Neural cell (in vitro differentiated cells): Measurements from ENCODE around the gene PLCL1. TPM values are rescaled to one million over a fixed set of nuclear protein-coding genes. Genes with fewer than 3 reads are reported as not detected.

ENCODE experiments used
- H2AFZ ChIP-seq: fragments of 200-600, 300-800 bp; sonication (generic), shearing (Covaris generic); 2 replicates; pipeline ENCODE4 v1.6.0; 2014; ENCODE audit warnings: low read depth, mild to moderate bottlenecking, antibody characterized with exemption, low read length, moderate library complexity
- H3F3A ChIP-seq: fragments of 200-600 bp; shearing (Covaris generic); 2 replicates; pipeline ENCODE4 v1.6.1; 2016; ENCODE audit warnings: mild to moderate bottlenecking, moderate library complexity, mixed read lengths, antibody characterized with exemption, low read length; ENCODE audit not compliant: insufficient read depth, poor library complexity, severe bottlenecking
- H3K27ac ChIP-seq: fragments of 200-600, 300-800 bp; sonication (generic), shearing (Covaris generic); 2 replicates; pipeline ENCODE4 v1.5.1; 2014; ENCODE audit warnings: mild to moderate bottlenecking, low read length, moderate library complexity
- H3K27me3 ChIP-seq: fragments of 300-800, 200-600 bp; sonication (generic), shearing (Covaris generic); 2 replicates; pipeline ENCODE4 v1.6.0; 2014; ENCODE audit warnings: mild to moderate bottlenecking, low read depth, low read length, moderate library complexity; ENCODE audit not compliant: insufficient read depth
- H3K36me3 ChIP-seq: fragments of 300-800, 200-600 bp; sonication (generic), shearing (Covaris generic); 2 replicates; pipeline ENCODE4 v1.5.1; 2014; ENCODE audit warnings: mild to moderate bottlenecking, antibody characterized with exemption, low read length, moderate library complexity; ENCODE audit not compliant: insufficient read depth
- H3K4me2 ChIP-seq: fragments of 300-800, 200-600 bp; sonication (generic), shearing (Covaris generic); 2 replicates; pipeline ENCODE4 v1.6.0; 2014; ENCODE audit warnings: mild to moderate bottlenecking, low read length
- H3K4me3 ChIP-seq: fragments of 300-800, 200-600 bp; sonication (generic), shearing (Covaris generic); 2 replicates; pipeline ENCODE4 v1.5.1; 2014; ENCODE audit warnings: mild to moderate bottlenecking, low read length, moderate library complexity
- H3K79me2 ChIP-seq: fragments of 200-600 bp; shearing (Covaris generic); replicated peaks from 2 replicates; pipeline ENCODE4 v1.6.0; 2014; ENCODE audit warnings: mild to moderate bottlenecking, low read length, moderate library complexity; ENCODE audit not compliant: insufficient read depth
- H3K9ac ChIP-seq: fragments of 300-800, 200-600 bp; sonication (generic), shearing (Covaris generic); 2 replicates; pipeline ENCODE4 v1.6.1; 2016; ENCODE audit warnings: mild to moderate bottlenecking, low read length, mixed read lengths
- H3K9me2 ChIP-seq: fragments of 200-600 bp; shearing (Covaris generic); 2 replicates; pipeline ENCODE4 v1.6.1; 2016; ENCODE audit warnings: mild to moderate bottlenecking, low read length, mixed read lengths; ENCODE audit not compliant: insufficient read depth
- H3K9me3 ChIP-seq: fragments of 200-600, 300-800 bp; sonication (generic), shearing (Covaris generic); 2 replicates; pipeline ENCODE4 v1.6.1; 2016; ENCODE audit warnings: mild to moderate bottlenecking, mixed run types, low read length, moderate library complexity, mixed read lengths
- H4K20me1 ChIP-seq: fragments of 200-600 bp; shearing (Covaris generic); 2 replicates; pipeline ENCODE4 v1.6.1; 2016; ENCODE audit warnings: mild to moderate bottlenecking, mixed run types; ENCODE audit not compliant: insufficient read depth
- CTCF ChIP-seq: fragments of 450-650 bp; IDR thresholded peaks from 2 replicates; pipeline ENCODE4 v1.5.1; 2014; ENCODE audit warnings: antibody characterized with exemption, mild to moderate bottlenecking, moderate library complexity; ENCODE audit not compliant: poor library complexity, severe bottlenecking
- EP300 ChIP-seq: fragments of 450-650 bp; conservative IDR thresholded peaks from 2 replicates; pipeline ENCODE4 v1.6.1; 2014; ENCODE audit warnings: antibody characterized with exemption, mild to moderate bottlenecking, moderate library complexity; ENCODE audit not compliant: poor library complexity, severe bottlenecking
- EZH2 ChIP-seq: fragments of 200-600, 300-800 bp; shearing (Covaris generic), sonication (generic); IDR thresholded peaks from 2 replicates; pipeline ENCODE4 v1.6.1; 2014; ENCODE audit warnings: antibody characterized with exemption, low read length, borderline replicate concordance, mild to moderate bottlenecking; ENCODE audit not compliant: insufficient read depth, poor library complexity, severe bottlenecking
- MXI1 ChIP-seq: fragments of 450-650 bp; conservative IDR thresholded peaks from 2 replicates; pipeline ENCODE4 v1.6.1; 2014; ENCODE audit warnings: antibody characterized with exemption, mild to moderate bottlenecking; ENCODE audit not compliant: poor library complexity, severe bottlenecking
- POLR2AphosphoS5 ChIP-seq: IDR thresholded peaks from 2 replicates; pipeline ENCODE4 v1.6.1; 2012
- RAD21 ChIP-seq: fragments of 450-650 bp; conservative IDR thresholded peaks from 2 replicates; pipeline ENCODE4 v1.6.1; 2014; ENCODE audit warnings: antibody characterized with exemption, mild to moderate bottlenecking, moderate library complexity
- REST ChIP-seq: IDR thresholded peaks from 2 replicates; pipeline ENCODE4 v1.6.1; 2012; ENCODE audit warnings: borderline replicate concordance
- SMC3 ChIP-seq: fragments of 450-650 bp; conservative IDR thresholded peaks from 2 replicates; pipeline ENCODE4 v1.6.1; 2014; ENCODE audit warnings: antibody characterized with exemption, mild to moderate bottlenecking, moderate library complexity; ENCODE audit not compliant: poor library complexity
- TAF1 ChIP-seq: IDR thresholded peaks from 2 replicates; pipeline ENCODE4 v1.6.1; 2012; ENCODE audit warnings: low read depth
- polyA plus RNA-seq: library from polyadenylated mRNA; depleted of rRNA; stranded (reverse); fragments of >200 nt; gene quantifications from 2 replicates; pipeline ENCODE4 v1.2.3, GENCODE V29; 2014

The PLCL1 gene
- polyA plus RNA-seq, 1 donor from 2014 or later = 6.8 TPM

GRCh38 chr2:197885587-197885986 lies 81.2 kb downstream of the PLCL1 start:
- no peaks in the 10 kb centered on the region for H3K36me3 ChIP-seq
- H3K4me3 ChIP-seq = no peak overlapping the region
- H3F3A ChIP-seq = no peaks in the 10 kb centered on the region
- H3K4me2 ChIP-seq = no peak overlapping the region
- H3K9ac ChIP-seq = no peak overlapping the region
- no peaks in the 10 kb centered on the region for H3K79me2 ChIP-seq
- H2AFZ ChIP-seq = no peak overlapping the region
- no peaks in the 10 kb centered on the region for H3K9me3 ChIP-seq
- no peak overlapping the region for H3K27ac ChIP-seq
- TF ChIP-seq TAF1 (no peak), EZH2 (no peak), EP300 (no peak), CTCF (no peak), SMC3 (no peak), POLR2AphosphoS5 (no peak), MXI1 (no peak)
- H4K20me1 ChIP-seq = no peaks in the 10 kb centered on the region
- H3K9me2 ChIP-seq = no peaks in the 10 kb centered on the region
- no peaks in the 10 kb centered on the region for H3K27me3 ChIP-seq

DNA sequence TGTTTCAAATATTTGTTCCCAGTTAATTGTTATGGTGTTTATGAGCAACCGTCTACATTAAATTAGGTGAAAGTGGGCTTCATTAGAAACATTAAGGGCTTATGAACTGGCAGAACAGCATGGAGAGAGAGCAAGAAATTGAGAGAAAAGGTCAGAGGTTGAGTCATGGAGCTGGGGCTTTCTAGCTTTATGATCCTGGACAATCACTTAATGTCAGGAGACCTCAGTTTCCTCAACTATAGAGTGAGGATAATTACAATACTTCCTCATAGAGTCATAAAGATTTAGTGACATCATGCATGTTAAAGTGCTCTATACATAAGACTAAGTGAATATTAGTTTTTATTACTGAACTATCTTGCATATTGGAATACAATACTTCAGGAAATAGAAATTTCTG lies 83.9 kb downstream of the PLCL1 start:
- H3K9ac ChIP-seq = no peak overlapping the region
- H3K27me3 ChIP-seq = no peaks in the 10 kb centered on the region
- H3K9me3 ChIP-seq = no peaks in the 10 kb centered on the region
- H3K4me2 ChIP-seq = no peak overlapping the region
- no peak overlapping the region for H2AFZ ChIP-seq
- no peaks in the 10 kb centered on the region for H4K20me1 ChIP-seq
- no peak for TF ChIP-seq TAF1
- no peak for TF ChIP-seq CTCF
- TF ChIP-seq MXI1 = no peak
- no peak for TF ChIP-seq RAD21
- no peak for TF ChIP-seq EP300
- no peak for TF ChIP-seq POLR2AphosphoS5
- no peak for TF ChIP-seq EZH2
- H3F3A ChIP-seq = no peaks in the 10 kb centered on the region
- no peak overlapping the region for H3K27ac ChIP-seq
- H3K79me2 ChIP-seq = no peaks in the 10 kb centered on the region
- H3K9me2 ChIP-seq = no peaks in the 10 kb centered on the region
- no peak overlapping the region for H3K4me3 ChIP-seq
- H3K36me3 ChIP-seq = no peaks in the 10 kb centered on the region

- Histone ChIP-seq H3K4me3 (no peak overlapping the region), H3F3A (no peaks in the 10 kb centered on the region), H4K20me1 (no peaks in the 10 kb centered on the region), H3K4me2 (no peak overlapping the region), H3K9ac (no peak overlapping the region), H3K27me3 (no peaks in the 10 kb centered on the region), H3K36me3 (no peaks in the 10 kb centered on the region), H3K27ac (no peak overlapping the region), H3K9me2 (no peaks in the 10 kb centered on the region), H3K9me3 (no peaks in the 10 kb centered on the region), H2AFZ (no peak overlapping the region), H3K79me2 (no peaks in the 10 kb centered on the region)
- TF ChIP-seq RAD21 (no peak), TAF1 (no peak), REST (no peak), POLR2AphosphoS5 (no peak), CTCF (no peak), EZH2 (no peak), SMC3 (no peak), EP300 (no peak), MXI1 (no peak)
Measured at GRCh38 chr2:197889041-197889440, 84.6 kb downstream of the PLCL1 start.
